NCI-H69 (cell line): ENCODE data around the gene MYBPC3.

Experiments used
- DNase-seq: peaks from one replicate; lab custom pipeline; 2025; lab: John Stamatoyannopoulos, UW

MYBPC3 gene

DNA sequence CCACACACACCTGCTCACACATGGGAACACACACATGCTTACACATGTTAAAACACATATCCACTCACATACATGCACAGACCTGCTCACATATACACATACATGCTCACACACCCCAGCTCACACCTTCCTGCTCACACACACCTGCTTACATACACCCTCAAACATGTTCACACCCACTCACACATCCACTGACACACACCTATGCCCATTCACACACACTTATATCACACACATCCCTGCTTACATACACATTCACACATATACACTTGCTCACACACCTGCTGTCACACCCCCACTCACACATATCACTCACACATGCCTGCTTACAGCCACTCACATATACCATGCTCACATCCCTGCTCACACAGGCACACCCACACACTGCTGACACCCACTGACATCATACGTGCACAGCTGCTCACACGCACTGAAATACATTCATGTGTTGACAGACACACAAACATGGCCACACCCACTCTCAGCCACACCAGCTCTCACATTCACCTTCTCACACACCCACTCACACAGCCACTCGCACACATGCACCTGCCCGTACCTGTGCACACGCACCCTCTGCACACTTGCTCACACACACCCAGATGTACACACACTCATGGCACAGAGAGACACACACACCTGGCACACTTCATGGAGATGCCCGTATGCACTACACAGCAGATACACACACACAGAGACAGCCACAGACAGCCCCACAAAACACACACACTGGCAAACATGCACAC lies 5.7 kb upstream of the MYBPC3 start:
- DNase-seq = no peak

DNA sequence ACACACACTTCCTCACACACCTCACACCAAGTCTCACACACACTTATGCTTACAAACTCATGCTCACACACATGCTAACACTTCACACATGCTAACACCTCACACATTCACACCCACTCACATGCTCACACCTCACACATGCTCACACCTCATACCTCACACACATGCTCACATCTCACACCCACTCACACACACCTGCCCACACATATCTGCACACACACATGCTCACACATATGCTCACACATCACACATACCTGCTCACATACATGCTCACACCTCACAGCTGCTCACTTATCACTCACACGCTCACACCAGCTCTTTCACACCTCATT lies 4.5 kb upstream of the MYBPC3 start:
- no peak for DNase-seq

DNA sequence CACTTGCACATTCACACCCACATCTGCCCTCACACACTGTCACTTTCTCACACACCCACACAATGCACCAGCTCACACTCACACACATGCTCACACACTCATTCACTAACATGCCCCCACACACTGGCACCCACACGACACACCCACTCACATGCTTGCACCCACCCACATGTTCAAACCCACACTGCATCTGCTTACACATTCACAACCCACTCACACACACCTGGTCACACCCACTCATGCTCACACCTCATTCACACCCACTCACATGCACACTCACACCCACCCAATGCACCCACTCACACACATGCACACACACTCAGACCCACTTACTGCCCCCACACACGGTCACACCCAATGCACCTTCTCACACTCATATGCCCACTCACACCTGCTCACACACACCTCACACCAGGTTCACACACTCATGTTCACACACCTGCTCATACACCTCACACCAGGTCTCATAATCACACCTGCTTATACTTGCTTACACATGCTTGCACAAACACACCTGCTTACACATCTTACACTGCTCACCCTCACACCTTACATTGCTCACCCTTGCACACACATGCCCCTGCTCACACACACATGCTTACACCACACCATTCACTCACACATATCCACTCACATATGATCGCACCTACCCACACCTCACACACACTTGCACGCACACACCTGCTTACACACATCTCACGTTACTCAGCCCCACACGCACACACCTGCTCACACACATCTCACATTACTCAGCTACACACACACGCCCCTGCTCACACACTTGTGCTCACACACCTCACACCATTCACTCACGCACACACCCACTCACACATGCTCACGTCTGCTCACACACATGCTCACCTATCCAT lies 3.9 kb upstream of the MYBPC3 start:
- no peak for DNase-seq

DNA sequence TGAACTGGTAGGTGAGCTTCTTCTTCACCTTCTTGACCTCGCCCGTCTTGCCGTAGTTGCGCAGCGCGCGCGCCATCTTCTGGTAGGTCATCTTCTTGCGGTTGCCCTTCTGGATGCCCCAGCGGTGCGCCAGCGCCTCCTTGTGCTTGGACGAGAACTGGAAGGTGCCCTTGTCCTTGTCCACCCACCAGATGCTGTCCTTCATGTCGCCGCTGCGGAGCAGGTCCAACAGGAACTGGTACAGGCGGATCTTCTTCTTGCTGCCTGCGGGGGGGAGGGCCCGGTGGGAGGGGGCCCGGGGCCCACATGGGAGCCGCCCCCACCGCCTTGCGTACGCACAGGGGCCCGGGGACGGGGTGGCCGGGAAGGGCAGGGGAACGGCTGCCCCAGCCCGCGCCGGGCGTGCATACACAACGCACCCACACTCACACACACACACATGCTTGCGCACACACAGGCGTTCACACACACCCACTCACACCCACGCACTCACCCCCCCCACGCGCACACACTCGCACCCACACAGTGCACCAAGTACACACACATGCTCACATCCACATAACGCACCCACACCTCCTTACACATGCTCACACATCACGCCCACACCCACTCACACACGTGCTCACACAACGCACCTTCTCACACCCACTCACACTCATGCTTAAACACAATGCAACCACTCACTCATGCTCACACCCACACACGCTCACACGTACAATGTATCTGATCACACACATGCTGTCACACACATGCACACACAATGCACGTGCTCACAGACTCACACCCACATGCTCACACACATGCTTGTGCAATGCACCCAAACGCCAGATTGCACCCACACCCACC lies 3.0 kb upstream of the MYBPC3 start:
- DNase-seq = peak; percentile 95

DNA sequence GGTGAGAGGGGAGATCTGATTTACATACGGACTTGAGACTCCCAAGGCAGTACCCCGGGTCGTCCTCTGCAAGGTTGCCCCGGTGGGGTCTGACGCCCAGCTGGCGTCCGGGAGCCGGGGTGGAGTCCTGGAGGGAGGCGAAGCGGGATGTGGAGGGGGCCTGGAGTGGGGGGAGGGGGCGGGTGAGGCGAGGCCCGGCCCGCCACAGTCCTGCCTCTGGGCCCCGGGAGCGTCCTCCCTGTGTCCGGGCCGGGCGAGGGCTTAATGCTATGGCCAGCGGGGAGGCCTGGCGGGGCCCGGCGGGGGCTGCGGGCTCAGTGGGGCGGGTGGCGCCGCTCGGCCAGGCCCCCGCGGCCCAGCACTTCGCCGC lies 2.4 kb upstream of the MYBPC3 start:
- no peak for DNase-seq

DNA sequence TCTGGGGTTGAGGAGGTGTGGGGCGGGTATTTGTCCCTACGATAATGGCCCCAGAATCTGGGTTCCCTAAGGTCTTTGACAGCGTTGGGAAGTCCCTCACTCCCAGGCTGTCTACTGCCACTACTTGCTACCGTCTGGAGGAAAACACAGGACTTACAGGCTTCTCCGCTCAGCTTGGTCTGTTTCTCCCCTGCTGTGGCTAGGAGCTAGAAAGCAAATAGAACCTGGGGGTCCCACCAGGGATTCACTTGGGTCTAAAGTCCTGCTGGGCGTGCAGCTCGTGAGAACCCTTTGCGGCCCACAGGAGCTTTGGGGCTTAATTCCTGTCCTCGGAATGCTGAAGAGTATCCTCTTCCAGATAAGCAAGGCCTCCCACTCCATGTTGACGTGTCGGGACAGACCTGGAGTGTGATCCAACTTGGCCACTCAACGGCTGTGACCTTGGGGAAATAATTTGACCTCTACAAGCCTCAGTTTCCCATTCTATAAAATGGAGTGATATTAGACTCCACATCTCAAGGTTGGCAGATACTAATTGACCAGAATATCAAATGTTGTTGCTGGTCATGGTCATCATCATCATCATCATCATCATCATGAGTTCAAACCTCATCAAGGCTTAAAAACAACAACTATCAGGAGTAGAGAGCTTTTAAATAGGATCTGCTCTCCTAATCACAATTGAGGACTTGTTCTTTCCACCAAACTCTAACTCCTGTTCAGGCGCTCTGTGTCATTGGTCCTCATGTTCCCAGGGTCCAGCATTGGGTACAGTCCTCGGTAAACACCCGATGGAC lies 1.7 kb upstream of the MYBPC3 start:
- DNase-seq = no peak

DNA sequence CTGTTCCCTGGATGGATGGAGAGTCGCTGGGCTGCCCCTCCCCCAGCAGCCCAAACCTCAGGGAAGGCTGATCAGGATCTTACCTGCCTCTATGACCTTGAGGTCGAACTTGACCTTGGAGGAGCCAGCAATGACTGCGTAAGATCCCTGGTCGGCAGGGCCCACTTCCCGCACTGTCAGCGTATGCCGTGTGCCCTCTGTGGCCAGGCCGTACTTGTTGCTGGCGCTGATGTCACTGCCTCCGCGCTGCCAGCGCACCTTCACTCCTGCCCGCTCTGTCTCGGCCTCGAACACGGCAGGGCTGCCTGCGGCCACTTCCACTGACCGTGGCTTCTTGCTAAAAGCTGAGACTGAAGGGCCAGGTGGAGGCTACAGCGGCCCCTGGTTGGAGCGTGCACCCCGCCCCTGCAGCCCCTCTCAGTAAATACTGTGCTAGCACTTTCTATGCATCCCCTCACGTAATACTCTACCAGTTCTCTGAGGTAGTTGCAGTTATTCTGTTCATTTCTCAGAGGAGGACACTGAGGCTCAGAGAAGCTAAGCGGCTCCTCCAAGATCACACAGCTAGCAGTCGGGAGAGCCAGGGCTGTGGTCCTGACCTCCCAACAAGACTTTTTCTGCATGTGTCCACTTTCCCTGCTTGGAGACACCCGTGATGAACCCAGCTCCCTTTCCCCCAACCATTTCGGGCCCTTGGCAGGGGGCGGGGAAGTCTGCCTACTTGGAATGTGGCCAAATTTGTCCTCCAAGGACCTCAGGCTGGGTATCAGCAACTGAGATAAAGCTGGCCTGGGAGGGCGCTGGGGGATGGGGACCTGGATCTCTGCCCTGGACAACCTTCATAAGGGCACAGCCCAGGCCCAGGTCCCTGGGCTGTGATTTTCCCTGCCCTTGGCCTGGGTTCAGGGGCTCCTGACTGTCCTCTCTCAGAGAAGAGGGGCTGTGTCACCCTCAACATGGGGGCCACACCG lies 1.1 kb downstream of the MYBPC3 start:
- DNase-seq = no peak

DNA sequence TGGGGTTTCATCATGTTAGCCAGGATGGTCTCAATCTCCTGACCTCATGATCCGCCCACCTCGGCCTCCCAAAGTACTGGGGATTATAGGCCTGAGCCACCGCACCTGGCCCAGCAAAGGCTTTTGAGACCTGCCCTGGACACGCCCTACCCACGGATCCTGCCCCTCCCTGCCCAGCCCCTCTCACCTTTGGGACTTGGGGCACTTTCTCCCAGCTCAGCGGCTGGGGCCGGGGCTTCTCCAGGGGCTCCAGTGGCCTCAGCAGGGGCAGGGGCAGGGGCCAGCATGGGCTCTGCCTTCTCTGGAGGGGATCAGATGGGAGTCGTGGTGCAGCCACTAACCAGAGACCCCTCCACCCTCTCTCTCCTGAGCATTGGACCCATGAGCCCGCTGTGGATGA lies 2.2 kb downstream of the MYBPC3 start:
- DNase-seq = no peak

DNA sequence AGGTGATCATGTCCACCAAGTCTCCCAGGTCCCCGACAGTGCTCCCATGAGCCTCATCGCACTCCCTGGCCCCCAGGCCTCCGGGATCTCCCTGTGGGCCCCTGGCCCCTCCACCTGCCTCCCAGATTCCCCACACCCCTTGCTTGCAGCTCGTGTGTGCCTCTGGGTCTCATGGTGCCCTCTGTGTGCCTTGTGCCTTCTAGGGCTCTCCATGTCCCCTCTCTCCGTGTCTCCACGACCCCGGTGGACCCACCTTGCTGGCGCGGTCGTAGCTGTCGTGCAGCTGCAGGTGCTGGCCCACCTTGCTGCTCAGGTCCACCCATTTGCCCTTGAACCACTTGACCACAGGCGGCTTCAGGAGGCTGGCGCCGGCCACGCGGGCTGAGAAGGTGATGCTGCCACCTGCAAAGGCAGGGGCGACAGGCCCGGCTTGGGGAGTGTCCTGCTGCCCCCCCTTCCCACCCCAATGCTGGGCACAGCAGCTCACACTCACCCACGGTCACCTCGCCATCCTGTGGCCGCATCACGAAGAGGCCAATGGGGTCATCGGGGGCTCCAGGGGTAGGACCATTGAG lies 2.9 kb downstream of the MYBPC3 start:
- DNase-seq = no peak

DNA sequence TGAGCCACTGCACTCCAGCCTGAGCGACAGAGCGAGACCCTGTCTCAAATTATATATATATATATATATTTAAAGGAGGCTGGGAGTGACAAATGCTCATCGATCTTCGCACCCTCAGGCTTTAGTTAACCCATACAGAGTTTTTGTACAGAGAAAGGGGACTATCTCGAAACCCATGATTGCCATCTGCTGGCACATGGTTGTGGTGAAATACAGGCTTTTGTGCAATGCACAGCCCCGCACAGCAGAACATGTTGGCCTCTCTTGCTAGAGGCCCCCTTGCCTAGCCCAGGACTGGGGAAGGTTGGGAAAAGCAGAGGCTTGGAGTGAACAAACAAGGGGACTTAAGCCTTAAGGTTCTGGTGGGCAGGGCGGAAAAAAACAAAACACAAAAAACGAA lies 3.6 kb downstream of the MYBPC3 start:
- DNase-seq = peak; percentile 54

DNA sequence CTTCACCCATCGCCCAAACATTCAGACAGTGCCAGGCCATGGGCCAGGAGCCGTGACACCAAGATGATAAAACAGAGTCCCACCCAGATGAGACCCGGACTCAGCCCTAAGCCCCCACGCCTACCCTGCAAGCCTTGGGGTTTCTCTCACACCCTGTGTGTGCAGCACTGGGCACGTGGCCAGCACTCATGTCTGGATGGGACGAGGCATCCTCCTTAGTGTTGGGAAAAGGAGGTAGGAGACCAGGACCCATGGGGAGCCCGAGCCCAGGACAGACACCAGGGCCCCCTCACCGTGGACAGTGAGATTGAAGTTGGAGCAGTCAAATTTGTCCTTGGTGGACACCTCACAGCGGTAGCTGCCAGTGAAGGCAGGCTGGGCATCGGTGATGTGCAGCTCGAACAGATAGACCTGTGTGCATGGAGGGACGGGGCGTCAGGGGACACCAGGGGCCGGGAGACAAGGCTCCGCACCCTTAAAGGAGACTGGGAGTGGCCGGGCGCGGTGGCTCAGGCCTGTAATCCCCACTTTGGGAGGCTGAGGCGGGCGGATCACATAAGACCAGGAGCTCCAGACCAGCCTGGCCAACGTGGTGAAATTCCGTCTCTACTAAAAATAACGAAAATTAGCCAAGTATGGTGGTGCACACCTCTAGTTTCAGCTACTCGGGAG lies 4.2 kb downstream of the MYBPC3 start:
- no peak for DNase-seq

DNA sequence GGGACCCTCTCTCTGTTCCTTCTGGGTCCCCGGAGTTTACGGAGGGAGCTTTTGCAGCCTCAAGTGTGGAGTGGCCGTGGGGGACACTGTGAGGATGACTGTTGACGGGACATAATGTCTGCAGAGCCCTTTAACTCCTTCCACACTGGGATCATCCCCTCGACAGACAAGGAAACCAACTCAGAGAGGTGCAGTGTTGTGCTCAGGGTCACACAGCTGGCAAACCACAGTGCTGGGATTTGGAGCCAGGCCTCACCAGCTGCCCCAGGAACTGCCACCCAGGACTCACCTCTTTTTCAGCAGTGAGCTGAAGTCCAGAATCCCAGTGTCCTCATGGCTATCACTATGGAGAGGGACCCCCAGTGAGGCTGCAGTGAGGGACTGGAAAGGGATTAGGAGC lies 5.4 kb downstream of the MYBPC3 start:
- no peak for DNase-seq

DNA sequence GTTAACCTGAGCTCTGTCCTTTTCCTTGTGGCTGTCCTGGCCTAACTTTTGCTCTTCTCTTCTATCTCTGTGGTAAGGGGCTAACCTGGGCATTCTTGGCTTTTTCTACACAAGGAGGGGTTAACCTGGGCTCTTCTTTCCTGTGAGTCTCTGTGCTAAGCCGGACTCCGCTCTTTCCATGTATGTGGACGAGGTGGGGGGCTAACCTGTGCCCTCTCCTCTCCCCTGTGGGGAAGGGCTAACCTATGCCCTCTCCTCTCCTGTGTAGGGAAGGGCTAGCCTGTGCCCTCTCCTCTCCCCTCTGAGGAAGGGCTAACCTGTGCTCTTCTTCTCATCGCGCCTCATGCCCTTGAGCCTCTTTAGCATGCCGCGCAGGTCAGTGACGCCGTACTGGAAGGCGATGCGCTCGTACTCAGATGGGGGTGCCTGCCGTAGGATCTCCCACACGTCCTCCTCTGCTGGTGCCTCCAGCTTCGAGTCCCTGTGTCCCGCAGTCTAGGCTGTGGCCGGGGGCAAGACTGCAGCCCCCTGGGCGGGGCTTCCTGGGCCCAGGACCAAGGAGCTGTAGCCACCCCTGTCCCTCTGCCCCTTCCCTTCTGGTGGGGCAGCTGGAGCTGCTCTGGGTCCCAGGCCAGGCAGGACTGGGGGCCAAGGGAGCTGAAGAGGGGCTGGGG lies 6.5 kb downstream of the MYBPC3 start:
- no peak for DNase-seq

DNA sequence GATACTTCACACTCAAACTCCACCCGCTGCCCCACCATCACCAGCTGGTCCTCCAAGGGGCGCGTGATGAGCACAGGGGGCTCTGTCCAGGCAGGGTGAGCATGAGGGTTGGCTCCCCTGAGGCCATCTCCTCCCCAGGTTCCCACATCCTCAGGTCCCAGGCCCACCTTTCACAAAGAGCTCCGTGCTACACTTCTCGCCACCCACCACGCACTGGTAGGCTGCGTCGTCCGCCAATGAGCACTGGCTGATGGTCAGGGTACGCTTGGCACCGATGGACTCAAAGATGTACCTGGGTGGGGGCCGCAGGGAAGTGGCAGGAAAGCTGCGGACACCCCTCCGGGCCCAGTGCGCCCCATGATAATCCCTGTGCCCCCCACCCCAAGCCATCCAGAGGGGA lies 9.6 kb downstream of the MYBPC3 start:
- DNase-seq = no peak

DNA sequence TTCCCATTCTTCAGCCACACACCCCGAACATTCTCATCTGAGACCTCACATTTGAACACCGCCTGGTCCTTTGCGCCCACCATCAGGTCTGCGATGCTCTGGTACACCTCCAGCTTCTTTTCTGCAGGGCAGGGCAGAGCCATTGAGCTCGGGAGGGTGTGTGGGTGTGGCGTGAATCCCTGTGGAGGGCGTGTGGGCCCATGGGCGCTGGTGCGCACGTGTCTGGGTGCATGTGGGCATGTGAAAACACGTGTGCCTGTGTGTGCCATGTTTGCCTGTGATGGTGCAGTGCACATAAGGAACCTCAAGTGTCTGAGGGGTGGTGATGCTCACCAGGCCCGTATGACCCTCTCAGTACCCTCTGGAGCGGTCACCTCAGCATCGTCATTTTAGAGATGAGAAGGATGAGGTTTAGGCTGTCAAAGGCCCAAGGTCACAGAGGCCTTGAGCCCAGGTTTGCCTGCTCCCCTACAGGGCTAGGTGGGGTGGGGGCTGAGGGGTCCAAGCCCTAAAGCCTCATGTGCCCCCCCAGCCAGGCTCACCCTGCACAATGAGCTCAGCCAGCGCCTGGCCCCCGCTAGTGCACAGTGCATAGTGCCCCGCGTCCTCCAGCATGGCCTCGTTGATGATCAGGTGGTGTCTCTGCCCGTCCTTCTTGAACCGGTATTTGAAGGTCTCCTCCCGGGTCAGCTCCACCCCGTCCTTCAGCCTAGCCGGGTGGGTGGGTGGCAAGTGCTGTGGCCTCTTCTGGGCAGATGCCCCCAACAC lies 10.3 kb downstream of the MYBPC3 start:
- no peak for DNase-seq

DNA sequence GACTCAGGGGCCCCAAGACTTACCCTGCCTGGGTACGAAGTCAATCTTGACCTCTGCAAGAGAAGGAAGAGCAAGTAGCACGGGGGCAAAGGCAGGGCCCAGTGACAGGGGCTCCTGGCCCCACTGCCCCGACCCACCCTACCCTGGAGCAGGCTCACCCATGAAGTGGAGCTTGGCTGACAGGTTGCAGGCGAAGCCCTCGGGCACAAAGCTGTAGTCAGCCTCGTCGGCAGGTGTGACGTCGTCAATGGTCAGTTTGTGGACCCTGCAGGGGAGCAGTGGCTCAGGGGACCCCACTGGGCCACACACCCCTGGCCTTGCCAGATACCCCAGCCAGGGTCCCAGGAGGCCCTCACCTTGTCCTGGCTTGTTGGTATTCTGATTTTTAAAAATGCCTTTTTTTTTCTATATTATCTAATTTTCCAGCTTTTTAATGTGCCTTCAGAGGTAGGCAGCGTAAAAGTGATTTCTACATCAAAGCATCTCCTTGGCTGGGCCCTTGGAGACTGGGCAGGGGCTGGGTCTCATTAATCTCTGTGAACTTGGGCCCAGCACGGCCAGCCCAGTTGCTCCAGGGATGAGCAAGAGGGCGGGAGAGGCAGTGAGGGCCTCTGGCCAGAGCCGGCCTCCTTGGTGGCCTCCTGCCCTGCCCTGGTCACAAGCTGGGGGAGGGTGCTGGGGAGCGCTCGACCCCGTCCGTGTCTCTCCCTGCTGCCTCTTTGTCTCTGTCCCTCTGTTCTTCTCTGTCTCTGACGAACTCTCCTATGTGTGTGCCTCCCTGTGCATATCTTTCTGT lies 11.3 kb downstream of the MYBPC3 start:
- DNase-seq = no peak

DNA sequence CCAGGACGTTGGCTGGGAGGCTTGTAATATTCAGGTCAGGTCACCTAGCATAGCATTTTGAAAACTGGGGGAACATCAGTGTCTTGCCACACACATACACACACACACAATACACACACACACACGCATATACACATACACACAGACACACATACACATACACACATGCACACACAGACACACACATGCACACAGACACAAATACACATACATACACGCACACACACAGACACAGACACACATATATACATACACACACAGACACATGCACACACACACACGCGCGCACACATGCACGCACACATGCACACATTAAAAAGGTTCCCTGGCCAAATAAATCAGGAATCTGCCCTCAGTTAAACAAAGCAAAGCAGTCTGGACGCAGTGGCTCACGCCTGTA lies 12.5 kb downstream of the MYBPC3 start:
- no peak for DNase-seq
